Tibial nerve (tissue), 4 donors: Measurements from ENCODE around the gene PRKCE.

Source experiments
- EP300 ChIP-seq, 2 donors: sonication (generic); formaldehyde crosslinking; IDR thresholded peaks; one replicate each; pipeline ENCODE4 v1.6.1; 2017; ENCODE audit warnings: antibody characterized with exemption in 2 of 2, mild to moderate bottlenecking in 1 of 2
- POLR2A ChIP-seq, 2 donors: fragments of 450-650 bp; IDR thresholded peaks; one replicate each; pipeline ENCODE4 v1.6.1; 2017; ENCODE audit warnings: antibody characterized with exemption in 2 of 2, mild to moderate bottlenecking in 2 of 2, moderate library complexity in 2 of 2
- TF ChIP-seq, protein P1 (sequence below), 5 experiments: fragments of 200-600 bp in 3 of 5; fragments of 450-650 bp in 2 of 5; sonication (generic) in 3 of 5; IDR thresholded peaks; one replicate each; pipeline ENCODE4 v1.5.1; 2016 to 2019; ENCODE audit warnings: antibody characterized with exemption in 5 of 5, mild to moderate bottlenecking in 3 of 5, moderate library complexity in 2 of 5

DNA sequence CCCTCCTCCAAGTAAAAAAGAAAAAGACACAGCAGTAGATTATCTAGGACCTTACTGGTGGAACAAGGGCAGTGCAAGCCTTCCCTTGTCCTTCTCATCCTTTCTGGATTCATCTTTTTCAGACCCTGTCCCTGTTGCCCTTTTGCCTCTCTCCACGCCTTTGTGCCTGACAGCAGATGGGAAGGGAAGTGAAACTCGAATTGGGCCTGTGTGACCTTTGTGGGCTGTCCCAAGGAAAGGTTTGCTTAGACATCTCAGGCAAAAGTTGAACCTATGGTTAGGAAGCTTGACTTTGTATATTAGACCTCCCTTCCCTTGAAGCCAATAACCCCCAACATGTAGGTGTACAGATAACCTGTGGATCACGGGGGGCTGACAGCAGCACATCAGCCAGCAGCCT, 185.3 kb downstream of the PRKCE start:
- TF ChIP-seq, protein P1, sequence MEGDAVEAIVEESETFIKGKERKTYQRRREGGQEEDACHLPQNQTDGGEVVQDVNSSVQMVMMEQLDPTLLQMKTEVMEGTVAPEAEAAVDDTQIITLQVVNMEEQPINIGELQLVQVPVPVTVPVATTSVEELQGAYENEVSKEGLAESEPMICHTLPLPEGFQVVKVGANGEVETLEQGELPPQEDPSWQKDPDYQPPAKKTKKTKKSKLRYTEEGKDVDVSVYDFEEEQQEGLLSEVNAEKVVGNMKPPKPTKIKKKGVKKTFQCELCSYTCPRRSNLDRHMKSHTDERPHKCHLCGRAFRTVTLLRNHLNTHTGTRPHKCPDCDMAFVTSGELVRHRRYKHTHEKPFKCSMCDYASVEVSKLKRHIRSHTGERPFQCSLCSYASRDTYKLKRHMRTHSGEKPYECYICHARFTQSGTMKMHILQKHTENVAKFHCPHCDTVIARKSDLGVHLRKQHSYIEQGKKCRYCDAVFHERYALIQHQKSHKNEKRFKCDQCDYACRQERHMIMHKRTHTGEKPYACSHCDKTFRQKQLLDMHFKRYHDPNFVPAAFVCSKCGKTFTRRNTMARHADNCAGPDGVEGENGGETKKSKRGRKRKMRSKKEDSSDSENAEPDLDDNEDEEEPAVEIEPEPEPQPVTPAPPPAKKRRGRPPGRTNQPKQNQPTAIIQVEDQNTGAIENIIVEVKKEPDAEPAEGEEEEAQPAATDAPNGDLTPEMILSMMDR (IDR thresholded peaks at IDR 0.05), result no peak
- TF ChIP-seq POLR2A (IDR thresholded peaks at IDR 0.05) (no peak), EP300 (IDR thresholded peaks at IDR 0.05) (no peak)
